TTC549 (cell line): ENCODE data around the gene GLOD5.

Experiments used
- FAIRE-seq: peaks from 2 replicates; lab custom pipeline; 2012; peaks lifted over from hg19 to GRCh38; lab: Jason Lieb, UNC

The GLOD5 gene

DNA sequence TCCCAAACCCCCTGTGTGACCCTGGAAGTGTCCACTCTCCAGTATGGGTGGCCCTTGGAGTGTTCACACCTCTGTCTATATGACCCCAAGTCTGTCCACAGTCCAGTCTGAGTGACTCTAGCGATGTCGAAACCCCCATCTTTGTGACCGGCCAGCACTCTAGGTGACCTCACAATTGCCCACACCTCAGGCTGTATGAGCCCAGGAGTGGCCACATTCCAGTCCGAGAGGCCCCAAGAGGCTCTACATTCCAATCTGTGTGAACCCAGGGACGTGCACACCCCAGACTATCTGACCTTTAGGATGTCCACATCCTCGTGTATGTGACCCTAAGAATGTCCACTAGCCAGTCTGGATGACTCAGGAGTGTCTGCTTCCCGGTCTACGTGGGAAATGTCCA lies 7.3 kb upstream of the GLOD5 start:
- no peak for FAIRE-seq

DNA sequence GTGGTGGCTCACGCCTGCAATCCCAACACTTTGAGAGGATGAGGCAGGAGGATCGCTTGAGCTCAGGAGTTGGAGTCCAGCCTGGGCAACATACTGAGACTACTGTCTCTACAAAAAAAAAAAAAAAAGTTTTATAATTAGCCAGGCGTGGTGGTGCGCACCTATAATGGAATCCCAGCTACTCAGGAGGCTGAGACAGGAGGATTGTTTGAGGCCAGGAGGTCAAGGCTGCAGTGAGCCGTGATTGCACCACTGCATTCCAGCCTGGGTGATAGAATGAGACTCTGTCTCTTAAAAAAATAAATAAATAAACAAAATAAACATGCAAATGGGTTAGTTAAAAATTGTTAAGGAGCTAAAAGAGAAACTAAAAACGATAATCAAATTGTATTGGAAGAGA lies 7.7 kb downstream of the GLOD5 start:
- no peak for FAIRE-seq

DNA sequence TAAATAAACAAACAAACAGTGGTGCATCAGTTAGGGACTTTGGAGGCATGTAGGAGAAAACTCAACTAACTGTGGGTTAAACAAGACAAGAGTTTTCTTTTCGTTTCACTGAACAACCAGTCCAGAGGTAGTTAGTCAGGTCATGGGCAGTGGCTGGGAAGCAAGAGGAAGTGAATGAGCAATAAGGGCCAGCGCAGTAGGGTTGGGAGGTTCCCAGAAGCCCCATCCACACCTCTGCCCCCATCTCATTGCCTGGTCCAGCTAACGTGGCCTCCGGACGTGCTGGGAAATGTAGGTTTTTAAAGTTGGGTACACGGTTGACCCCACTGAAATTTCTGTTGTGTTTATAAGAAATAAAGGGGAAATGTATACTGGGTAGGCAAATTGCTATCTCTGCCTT lies 8.7 kb downstream of the GLOD5 start:
- no peak for FAIRE-seq

DNA sequence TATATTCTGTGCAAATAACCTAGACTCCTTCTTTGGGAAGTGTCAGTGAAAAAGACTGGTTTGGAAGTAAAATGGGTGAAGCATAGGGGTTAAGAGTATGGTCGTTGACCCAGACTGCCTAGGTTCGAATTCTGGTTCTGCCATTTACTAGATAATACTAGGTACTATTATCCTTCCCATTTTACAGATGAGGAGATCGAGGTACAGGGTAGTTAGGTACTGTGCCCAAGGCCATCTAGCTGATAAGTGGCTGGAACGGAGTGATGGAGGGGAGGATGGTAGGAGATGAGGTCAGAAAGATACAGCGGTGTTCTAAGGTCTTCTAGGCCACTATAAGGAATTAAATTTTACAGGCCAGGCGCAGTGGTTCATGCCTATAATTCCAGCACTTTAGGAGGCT lies 11.1 kb downstream of the GLOD5 start:
- FAIRE-seq, result no peak

DNA sequence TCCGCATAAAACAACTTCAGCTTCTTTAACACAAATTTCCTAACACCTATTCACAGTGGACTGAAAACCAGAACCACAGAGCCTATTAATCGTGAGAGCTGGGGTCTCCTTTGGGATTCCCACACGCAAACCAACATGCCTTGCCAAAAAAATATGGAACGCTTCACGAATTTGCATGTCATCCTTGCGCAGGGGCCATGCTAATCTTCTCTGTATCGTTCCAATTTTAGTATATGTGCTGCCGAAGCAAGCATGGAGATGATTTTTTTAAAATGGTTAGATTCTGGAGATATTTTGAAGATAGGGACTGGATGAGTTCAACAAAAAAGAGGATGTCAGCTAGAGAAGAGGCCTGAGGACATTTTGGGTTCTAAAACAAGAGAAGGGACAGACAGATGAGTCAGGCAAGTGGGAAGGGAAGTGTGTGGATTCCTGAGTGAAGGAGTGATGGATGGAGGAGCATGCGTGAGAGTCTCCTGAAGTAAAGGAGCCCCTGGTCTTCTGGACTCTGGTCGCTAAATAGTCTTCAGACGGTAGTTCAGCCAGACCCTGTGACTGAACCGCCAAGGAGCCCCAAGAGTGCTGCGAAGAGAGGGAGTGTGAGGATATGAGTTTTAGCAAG lies 15.4 kb downstream of the GLOD5 start:
- no peak for FAIRE-seq

DNA sequence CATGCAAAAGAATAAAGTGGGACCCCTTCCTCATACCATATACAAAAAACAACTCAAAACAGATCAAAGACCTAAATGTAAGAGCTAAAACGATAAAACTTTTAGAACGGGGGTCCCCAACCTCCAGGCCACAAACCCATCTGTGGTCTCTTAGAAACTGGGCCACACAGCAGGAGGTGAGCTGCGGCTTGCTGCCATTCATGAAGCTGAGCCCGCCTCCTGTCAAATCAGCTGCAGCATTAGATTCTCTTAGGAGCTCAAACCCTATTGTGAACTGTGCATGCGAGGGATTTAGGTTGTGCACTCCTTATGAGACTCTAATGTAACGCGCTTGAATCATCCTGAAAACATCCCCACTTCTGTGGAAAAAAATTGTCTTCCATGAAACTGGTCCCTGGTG lies 17.9 kb downstream of the GLOD5 start:
- FAIRE-seq, result no peak

DNA sequence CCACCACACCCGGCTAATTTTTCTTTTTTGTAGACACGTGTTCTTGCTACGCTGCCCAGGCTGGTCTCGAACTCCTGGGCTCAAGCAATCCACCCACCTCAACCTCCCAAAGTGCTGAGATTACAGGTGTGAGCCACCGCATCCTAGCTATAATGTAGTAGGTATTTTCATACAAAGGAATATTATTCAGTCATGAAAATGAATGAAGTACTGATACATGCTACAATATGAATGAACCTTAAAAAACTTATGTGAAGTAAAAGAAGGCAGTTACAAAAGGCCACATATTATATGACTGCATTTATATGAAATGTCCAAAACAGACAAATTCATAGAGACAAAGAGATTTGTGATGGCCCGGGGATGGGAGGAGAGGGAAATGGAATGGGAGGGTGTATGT lies 20.2 kb downstream of the GLOD5 start:
- no peak for FAIRE-seq

DNA sequence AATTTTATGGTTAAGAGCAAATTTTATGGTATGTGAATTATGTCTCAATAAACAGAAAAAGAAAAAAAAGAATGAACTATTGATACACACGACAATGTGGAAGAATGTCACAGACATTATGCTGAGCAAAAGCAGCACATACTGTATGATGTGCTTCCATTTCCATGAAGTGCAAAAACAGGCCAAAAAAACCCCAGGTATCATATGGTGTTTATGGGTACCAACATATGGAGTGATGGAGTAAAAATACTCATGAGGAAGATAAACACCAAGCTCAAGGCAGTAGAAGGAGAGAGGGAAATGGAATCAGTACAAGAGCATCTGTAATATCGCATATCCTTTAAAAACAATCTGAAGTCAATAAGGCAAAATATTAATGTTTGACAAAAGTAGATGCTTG lies 20.7 kb downstream of the GLOD5 start:
- no peak for FAIRE-seq

DNA sequence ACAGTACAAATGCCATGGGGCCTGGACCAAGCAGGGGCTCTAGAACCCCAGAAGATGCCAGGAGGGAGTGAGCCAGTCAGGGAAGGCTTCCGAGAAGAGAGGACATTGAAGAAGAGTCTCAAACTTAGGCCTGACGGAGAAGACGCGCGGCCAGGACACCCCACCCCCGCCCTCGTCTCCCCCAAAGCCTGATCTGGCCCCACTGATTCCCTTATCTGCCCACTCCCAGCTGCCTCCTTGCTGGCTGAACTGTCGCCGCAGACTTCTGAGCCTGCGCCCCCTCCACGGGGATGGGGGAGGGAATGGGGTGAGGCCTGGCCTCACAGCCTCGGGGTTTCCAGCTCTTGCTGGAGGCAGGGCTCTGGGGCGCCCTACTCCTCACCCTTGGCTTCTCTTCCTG lies 21.2 kb downstream of the GLOD5 start:
- no peak for FAIRE-seq

DNA sequence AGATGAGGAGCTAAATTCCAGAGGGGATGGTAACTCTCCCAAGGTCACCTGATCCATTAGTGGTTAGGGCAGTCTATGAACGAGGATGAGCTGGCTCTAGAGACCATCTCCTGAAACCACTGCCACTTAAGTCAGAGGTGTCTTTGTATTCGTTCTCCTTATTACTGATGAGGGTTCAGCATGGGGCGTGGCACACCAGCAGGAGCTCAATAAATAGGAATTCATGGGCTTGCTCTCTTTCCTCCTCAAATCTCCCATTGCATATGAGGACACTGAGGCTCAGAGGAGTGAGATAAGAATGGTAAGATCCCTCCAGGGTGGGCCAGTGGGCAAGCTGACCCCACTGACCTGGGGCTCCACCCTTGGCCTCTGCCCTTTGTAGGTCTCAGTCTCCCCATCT lies 23.2 kb downstream of the GLOD5 start:
- no peak for FAIRE-seq

DNA sequence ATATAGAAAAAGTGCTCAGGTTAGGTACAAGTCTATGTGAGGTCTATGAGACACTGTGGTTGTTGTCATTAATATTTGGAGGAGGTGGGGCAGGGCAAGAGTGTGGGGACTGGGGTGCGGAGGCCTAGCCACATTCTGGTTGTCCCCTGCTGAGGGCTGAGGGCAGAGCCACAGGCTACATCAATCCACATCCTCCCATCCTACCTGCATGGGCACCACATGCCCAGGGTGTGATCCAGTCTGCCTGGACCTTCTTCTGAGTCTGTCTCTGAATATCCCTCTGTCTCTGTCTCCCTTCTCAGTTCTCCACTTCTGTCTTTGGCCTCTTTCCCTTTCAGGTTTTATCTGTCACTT lies 23.6 kb downstream of the GLOD5 start:
- no peak for FAIRE-seq

DNA sequence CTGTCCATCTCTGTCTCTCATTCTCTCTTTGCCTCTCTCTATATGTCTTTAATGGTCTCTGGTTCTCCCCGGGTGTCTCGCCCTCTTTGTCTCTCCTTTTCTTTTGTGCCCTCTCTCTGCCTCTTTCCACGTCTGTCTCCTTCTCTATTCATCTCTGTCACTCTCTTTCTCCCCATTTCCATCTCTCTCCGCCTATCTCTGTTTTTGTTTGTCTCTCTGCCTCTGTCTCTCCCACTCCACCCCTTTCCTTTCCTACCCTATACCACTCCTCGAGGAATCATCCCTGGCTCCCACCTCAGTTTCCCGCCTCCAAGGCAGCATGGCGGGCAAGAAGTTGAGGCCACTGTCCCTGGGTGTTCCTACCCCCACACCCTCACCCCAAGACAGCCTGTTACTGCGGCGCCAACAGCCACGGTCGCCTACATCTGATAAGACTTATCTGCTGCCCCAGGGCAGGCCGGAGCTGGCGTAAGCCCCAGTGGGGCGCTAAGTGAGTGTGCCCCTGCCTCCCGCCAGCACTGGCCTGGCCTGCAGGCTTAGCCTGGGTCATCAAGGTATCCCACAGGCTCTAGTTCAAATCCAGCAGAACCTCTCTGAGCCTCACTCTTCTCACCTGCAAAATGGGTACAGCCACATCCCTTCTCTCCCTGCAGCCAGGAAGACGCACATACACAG lies 24.1 kb downstream of the GLOD5 start:
- FAIRE-seq, result no peak

DNA sequence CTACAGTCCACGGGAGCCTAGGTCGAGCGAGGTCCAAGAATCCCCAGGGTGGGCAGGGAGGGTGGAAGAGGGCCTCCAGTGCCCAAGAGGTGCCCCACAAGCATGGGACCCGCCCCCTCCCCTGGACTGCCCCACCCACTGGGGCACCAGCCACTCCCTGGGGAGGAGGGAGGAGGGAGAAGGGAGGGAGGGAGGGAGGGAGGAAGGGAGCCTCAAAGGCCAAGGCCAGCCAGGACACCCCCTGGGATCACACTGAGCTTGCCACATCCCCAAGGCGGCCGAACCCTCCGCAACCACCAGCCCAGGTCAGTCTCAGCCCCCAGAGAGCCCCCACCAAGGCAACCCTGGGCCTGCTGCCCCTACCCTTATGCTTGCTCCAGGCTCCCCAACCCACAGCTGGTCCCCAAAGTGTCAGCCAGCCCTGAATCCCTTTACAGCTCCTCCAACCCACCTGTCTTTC lies 24.8 kb downstream of the GLOD5 start, which contains the start of gene GATA1:
Gene GATA1, plus strand, starts transcription at position 250 of the 460 bp plus-strand sequence. CDS start 4,520 bp downstream, outside the sequence.
- no peak for FAIRE-seq

DNA sequence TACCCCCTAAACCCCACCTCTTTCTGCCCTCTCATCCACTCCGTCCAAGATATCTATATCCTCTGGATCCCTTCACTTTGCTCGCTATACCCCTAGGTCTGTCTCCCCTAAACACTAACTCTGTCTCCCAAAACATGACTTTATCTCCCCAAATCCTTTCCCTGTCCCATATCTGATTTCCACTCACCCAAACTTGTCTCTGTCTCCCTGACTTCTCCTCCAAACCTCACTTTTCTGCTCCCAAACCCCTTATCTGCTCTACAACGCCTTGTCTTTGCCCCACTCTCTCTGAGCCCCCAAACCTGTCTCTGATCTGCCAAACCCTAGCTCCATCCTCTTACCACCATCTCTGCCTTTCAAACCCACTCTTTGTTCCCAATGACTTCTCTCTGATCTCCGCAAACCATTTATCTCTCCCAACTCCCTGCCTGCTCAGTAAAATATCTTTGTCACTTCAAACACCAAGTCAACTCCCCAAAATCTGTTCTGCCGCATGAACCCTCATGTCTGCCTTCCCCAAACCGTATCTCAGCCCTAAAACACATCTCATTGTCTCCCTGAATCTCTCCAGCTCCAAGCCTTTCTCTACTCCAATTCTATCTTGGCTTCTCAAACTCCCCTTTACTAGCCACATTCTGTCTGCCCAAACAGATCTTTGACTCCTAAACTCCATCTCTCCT lies 25.4 kb downstream of the GLOD5 start:
- FAIRE-seq, result no peak

DNA sequence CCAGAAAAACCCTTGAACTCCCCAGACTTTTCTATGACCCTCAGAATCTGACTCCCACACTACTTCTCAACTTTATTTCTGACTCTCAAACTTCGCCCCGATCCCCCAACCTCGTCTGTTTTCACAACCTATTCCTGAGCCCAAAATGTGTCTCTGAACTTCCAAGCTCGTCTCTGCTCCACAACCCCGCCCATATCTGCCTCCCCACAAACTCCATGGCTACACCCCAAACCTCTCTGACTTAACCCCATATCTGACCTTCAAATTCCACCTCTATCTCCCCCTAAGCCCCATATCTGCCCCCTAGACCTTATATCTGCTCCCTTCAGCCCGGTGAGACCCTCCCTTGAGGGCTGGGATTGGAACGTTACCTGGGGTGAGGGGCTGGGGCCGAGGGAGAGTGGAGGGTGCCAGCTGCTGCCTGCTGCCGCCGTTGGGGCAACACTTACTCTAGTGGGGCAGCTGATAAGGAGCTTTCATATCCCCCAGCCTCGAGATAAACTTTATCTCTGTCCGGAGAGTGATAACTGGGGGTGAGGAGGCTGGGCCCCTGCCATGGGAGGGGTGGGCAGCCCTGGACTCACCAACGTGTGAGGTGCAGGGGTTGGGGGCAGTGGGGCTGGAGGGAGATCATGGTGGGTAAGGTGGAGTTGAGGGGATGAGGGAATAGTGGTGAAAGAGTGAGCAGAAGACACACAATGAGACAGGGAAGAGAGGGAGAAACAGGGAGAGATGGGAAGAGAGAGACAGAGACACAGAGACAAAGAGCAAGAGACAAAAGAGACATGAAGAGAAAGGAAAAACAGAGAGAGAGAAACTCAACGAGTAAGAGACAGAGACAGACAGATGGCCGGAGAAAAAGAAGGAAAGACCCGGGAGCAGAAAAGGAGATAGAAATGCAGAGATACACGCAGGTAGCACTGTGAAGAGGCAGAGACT lies 26.2 kb downstream of the GLOD5 start:
- FAIRE-seq, result no peak

DNA sequence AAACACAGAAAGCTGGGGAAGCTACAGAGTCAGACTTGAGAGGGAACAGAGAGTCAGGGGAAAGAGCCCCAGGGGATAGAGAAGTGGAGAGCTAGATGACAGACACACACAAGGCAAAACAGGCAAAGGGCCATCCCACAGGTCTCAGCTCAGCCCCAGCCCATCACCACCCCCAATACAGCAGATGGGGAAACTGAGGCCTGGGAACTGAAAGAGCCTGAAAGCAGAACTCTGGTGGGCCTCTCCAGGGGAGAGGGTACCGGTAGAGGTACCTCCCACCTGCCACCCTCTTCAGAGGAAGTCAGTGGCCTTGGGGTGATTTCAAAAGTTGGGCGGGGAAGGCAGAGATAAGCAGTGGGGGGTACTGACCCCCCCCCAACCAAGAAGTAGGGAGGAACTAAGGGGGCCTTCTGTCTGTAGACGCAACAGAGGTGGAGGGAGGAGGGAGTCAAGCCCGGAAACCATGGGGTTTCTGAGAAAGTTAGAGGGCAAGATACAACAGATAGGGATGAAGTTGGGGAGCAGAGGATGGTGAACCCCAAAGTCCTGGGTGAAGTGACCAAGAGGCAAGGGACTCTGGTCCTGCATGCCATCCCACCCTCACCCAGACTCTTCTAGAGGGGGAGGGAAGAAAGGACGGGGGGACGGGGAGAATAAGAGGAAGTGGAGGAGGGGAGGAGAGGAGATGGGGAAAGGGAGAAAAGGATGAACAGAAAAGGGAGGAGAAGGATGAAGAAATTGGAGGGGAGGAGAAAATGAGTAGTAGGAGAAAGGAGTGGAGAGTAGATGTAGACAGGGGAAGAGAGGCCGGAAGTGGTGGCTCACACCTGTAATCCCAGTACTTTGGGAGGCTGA lies 28.0 kb downstream of the GLOD5 start:
- no peak for FAIRE-seq

DNA sequence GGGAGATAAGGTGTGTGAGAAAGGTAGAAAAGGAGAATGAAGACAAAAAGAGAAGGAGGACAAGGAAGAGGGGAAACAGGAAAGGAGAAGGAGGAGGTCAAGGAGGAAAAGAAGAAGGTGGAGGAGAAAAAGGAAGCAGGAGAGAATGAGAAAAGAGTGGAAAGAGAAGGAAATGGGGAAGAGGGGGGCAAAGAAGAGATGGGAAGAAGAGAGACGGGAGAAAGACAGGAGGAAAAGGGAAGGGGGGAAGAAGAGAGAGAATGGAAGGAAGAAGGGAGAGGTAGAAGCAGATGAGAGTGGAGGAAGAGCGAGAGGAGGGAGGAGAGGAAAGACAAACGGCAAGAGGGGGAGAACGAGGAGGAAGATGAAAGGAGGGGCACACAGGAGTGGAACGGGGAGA lies 28.9 kb downstream of the GLOD5 start:
- FAIRE-seq, result no peak

DNA sequence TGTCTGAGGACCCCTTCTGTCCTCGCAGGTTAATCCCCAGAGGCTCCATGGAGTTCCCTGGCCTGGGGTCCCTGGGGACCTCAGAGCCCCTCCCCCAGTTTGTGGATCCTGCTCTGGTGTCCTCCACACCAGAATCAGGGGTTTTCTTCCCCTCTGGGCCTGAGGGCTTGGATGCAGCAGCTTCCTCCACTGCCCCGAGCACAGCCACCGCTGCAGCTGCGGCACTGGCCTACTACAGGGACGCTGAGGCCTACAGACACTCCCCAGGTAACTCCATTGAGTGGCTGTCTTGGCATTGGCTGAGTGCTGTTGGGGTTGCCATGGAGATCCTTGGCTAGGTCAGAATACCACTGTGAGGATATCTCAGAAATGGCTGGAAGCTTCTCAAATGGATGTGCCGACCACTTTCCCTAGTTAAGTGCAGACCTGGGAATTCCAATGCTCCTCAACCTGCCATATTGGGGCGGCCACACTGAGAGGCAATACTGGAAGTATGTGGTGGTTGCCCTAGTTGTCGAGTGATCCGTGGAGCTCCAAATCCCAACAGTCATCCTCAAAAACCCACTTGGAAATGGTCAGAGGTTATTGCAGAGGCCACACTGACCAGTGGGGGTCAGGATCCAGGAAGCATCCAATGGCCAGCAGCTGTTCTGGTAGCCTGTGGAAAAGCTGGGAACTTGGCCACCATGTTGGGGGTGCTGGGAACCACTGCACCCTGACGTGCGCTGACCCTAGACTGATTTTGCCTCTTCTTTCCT lies 29.7 kb downstream of the GLOD5 start:
- FAIRE-seq, result no peak

DNA sequence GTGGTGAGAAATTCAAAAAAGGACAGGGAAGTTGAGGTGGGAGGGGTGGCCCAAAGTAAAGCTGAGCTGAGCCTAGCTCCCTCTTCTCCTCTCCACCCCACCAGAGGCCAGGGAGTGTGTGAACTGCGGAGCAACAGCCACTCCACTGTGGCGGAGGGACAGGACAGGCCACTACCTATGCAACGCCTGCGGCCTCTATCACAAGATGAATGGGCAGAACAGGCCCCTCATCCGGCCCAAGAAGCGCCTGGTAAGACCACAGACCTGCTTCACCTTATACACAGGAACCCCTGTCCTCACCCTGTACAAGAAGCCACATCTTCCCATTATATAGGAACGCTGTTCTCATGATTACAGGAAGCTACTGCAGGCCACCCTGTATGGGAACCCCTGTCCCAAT lies 30.7 kb downstream of the GLOD5 start:
- no peak for FAIRE-seq

DNA sequence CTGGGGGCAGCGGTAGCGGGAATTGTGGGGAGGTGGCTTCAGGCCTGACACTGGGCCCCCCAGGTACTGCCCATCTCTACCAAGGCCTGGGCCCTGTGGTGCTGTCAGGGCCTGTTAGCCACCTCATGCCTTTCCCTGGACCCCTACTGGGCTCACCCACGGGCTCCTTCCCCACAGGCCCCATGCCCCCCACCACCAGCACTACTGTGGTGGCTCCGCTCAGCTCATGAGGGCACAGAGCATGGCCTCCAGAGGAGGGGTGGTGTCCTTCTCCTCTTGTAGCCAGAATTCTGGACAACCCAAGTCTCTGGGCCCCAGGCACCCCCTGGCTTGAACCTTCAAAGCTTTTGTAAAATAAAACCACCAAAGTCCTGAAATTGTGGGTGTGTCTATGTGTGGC lies 32.4 kb downstream of the GLOD5 start:
- no peak for FAIRE-seq

DNA sequence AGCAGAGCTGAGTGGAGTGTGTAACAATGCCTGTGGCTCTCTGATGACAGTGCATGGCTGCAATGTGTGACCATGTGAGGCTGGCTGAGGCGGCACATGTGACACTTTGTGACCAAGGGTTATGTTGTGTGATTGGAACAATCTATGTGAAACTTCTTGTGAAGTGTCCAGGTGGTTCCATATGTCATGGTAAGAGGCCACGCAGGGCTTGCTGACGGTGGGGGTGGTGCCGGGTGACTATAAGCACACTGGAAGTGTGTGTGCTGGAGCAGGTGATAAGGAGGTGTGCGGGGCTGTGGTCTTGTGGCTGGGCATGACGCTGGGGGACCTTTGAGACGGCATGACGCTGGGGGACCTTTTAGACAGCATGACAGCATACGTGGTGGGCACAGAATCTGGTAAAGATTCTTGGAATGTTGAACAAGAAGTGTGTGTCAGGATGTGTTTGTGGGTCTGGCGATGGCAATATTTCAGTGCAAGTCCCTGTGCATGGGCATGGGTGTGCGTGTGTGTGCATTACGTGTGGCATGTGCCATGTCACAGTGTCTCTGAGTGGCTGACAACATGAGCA lies 32.9 kb downstream of the GLOD5 start:
- FAIRE-seq, result no peak
